HepG2 (cell line): ENCODE results near the gene PRSS53. TPM values are rescaled to one million over a fixed set of nuclear protein-coding genes. Genes with fewer than 3 reads are reported as not detected.

ENCODE experiments used
- GATAD1 ChIP-seq: IDR thresholded peaks from 2 replicates; pipeline ENCODE4 v1.6.1; 2016; ENCODE audit warnings: missing genetic modification reagents, missing compliant biosample characterization
- HNF1B ChIP-seq: sonication (generic); formaldehyde crosslinking; IDR thresholded peaks from 2 replicates; pipeline ENCODE4 v1.5.1; 2020; ENCODE audit warnings: mild to moderate bottlenecking, moderate library complexity, missing genetic modification reagents
- HNF4A ChIP-seq: sonication (generic); formaldehyde crosslinking; IDR thresholded peaks from 2 replicates; pipeline ENCODE4 v1.4.0; 2020; ENCODE audit warnings: missing genetic modification reagents
- KAT8 ChIP-seq: IDR thresholded peaks from 2 replicates; pipeline ENCODE4 v1.6.1; 2016; ENCODE audit warnings: missing genetic modification reagents, missing compliant biosample characterization
- NR2F6 ChIP-seq, 2 experiments: IDR thresholded peaks; 2 replicates each; pipeline ENCODE4 v1.6.1; 2016; ENCODE audit warnings: antibody characterized with exemption in 1 of 2, mild to moderate bottlenecking in 1 of 2
- RERE ChIP-seq: IDR thresholded peaks from 2 replicates; pipeline ENCODE4 v1.6.1; 2016; ENCODE audit warnings: low read depth, missing genetic modification reagents, missing compliant biosample characterization
- REXO4 ChIP-seq: sonication (generic); formaldehyde crosslinking; IDR thresholded peaks from 2 replicates; pipeline ENCODE4 v1.8.0; 2022; ENCODE audit warnings: missing genetic modification reagents, mild to moderate bottlenecking, borderline replicate concordance
- RFX3 ChIP-seq: IDR thresholded peaks from 2 replicates; pipeline ENCODE4 v1.6.1; 2016; ENCODE audit warnings: missing biosample characterization, missing genetic modification reagents
- SNAI1 ChIP-seq: sonication (generic); formaldehyde crosslinking; IDR thresholded peaks from 2 replicates; pipeline ENCODE4 v1.5.0; 2020; ENCODE audit warnings: mild to moderate bottlenecking, missing genetic modification reagents, borderline replicate concordance
- ZBTB38 ChIP-seq: sonication (generic); formaldehyde crosslinking; IDR thresholded peaks from 2 replicates; pipeline ENCODE4 v1.5.1; 2020; ENCODE audit warnings: mild to moderate bottlenecking, missing genetic modification reagents
- ZFP62 ChIP-seq: sonication (generic); formaldehyde crosslinking; IDR thresholded peaks from 2 replicates; pipeline ENCODE4 v1.4.0; 2020; ENCODE audit warnings: missing genetic modification reagents
- ZNF816 ChIP-seq: sonication (generic); formaldehyde crosslinking; IDR thresholded peaks from 2 replicates; pipeline ENCODE4 v1.8.0; 2022; ENCODE audit warnings: missing genetic modification reagents, mild to moderate bottlenecking, borderline replicate concordance
- ZSCAN25 ChIP-seq: sonication (generic); formaldehyde crosslinking; IDR thresholded peaks from 2 replicates; pipeline ENCODE4 v1.8.0; 2022; ENCODE audit warnings: mild to moderate bottlenecking, missing genetic modification reagents
- ZSCAN31 ChIP-seq: sonication (generic); formaldehyde crosslinking; IDR thresholded peaks from 2 replicates; pipeline ENCODE4 v1.5.0; 2020; ENCODE audit warnings: low read depth, mild to moderate bottlenecking, missing genetic modification reagents
- polyA plus RNA-seq, 8 experiments: library from polyadenylated mRNA; depleted of rRNA in 3 of 8; stranded (reverse) in 7 of 8; unstranded in 1 of 8; fragments of >200 nt; fragmentation: Illumina TruSeq in 4 of 8; extraction: Trizol in 4 of 8; gene quantifications; 2 replicates each; pipeline versions ENCODE4 v1.2.1 to v1.2.3, GENCODE V29; 2011 to 2016; ENCODE audit warnings: low read depth in 4 of 8, missing spikeins in 1 of 8, mixed read lengths in 1 of 8; ENCODE audit not compliant: insufficient read depth in 1 of 8
- total RNA-seq, 5 experiments: library from RNA; depleted of rRNA; stranded (reverse); fragments of >200 nt; fragmentation: Illumina TruSeq; extraction: Trizol; gene quantifications; 2 replicates each; pipeline ENCODE4 v1.2.3, GENCODE V29; 2016; ENCODE audit warnings: low read depth in 1 of 5
- TF ChIP-seq, protein P1 (sequence below): sonication (generic); formaldehyde crosslinking; IDR thresholded peaks from 2 replicates; pipeline ENCODE4 v1.5.0; 2020; ENCODE audit warnings: missing genetic modification reagents
- TF ChIP-seq, protein P2 (sequence below): sonication (generic); formaldehyde crosslinking; IDR thresholded peaks from 2 replicates; pipeline ENCODE4 v1.4.0; 2020; ENCODE audit warnings: missing genetic modification reagents

PRSS53 gene
- total and polyA plus RNA-seq, 2 of the 13 experiments (the other 11 are each of a cell fraction or from before 2014, with no cell fraction given), result 2.2 to 7.4 TPM

GRCh38 chr16:31105677-31106213 lies 17.0 kb upstream of the PRSS53 start (continued):
- peak; percentile 68; the same call in 1 of the 2 replicates for TF ChIP-seq RERE
- TF ChIP-seq NR2F6 (IDR thresholded peaks at IDR 0.05), result peak; percentile 51; the same call in 1 of the 2 replicates
- peak; percentile 96 for TF ChIP-seq NR2F6 (CRISPR knock-in tag; IDR thresholded peaks at IDR 0.05)
- no peak for TF ChIP-seq ZFP62 (CRISPR knock-in tag)
- 0 out of 2 replicates have a peak, but pooled peaks have one; percentile 28 for TF ChIP-seq RFX3 (CRISPR knock-in tag)
- peak; percentile 87 for TF ChIP-seq HNF1B (CRISPR knock-in tag)
- peak; percentile 92 for TF ChIP-seq KAT8
- TF ChIP-seq ZSCAN25 (CRISPR knock-in tag), result peak; percentile 84
- peak; percentile 95 for TF ChIP-seq ZSCAN31 (CRISPR knock-in tag)
- peak; percentile 83 for TF ChIP-seq GATAD1 (CRISPR knock-in tag)
- TF ChIP-seq ZBTB38 (CRISPR knock-in tag), result peak; percentile 96
- peak; percentile 75 for TF ChIP-seq HNF4A (CRISPR knock-in tag)
- TF ChIP-seq REXO4 (CRISPR knock-in tag), result peak; percentile 62; the same call in 1 of the 2 replicates
- TF ChIP-seq ZNF816 (CRISPR knock-in tag), result peak; percentile 97
- TF ChIP-seq, protein P1, sequence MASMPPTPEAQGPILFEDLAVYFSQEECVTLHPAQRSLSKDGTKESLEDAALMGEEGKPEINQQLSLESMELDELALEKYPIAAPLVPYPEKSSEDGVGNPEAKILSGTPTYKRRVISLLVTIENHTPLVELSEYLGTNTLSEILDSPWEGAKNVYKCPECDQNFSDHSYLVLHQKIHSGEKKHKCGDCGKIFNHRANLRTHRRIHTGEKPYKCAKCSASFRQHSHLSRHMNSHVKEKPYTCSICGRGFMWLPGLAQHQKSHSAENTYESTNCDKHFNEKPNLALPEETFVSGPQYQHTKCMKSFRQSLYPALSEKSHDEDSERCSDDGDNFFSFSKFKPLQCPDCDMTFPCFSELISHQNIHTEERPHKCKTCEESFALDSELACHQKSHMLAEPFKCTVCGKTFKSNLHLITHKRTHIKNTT, result no peak
- TF ChIP-seq, protein P2, sequence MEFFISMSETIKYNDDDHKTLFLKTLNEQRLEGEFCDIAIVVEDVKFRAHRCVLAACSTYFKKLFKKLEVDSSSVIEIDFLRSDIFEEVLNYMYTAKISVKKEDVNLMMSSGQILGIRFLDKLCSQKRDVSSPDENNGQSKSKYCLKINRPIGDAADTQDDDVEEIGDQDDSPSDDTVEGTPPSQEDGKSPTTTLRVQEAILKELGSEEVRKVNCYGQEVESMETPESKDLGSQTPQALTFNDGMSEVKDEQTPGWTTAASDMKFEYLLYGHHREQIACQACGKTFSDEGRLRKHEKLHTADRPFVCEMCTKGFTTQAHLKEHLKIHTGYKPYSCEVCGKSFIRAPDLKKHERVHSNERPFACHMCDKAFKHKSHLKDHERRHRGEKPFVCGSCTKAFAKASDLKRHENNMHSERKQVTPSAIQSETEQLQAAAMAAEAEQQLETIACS (CRISPR knock-in tag), result no peak
- TF ChIP-seq SNAI1 (CRISPR knock-in tag), result peak; percentile 95; the same call in 1 of the 2 replicates
